Bronchial epithelial cell (primary cell): ENCODE data around the gene BCL11A. TPM values are rescaled to one million over a fixed set of nuclear protein-coding genes. Genes with fewer than 3 reads are reported as not detected.
A peak's percentile ranks its signal among the peaks of the same experiment; 100 is the strongest.

Experiments
- DNase-seq: peaks from one replicate; pipeline ENCODE4 v3.0.0-alpha.2; 2010; ENCODE audit warnings: low read depth
- FAIRE-seq: peaks from 2 replicates; lab custom pipeline; 2011; peaks lifted over from hg19 to GRCh38; lab: Jason Lieb, UNC
- H3K27me3 ChIP-seq: 2 replicates; pipeline ENCODE4 v1.5.1; 2011; ENCODE audit warnings: low read length; ENCODE audit not compliant: control insufficient read depth, insufficient read depth
- H3K36me3 ChIP-seq: 2 replicates; pipeline ENCODE4 v1.5.1; 2011; ENCODE audit warnings: low read length; ENCODE audit not compliant: control insufficient read depth, insufficient read depth
- H3K4me3 ChIP-seq: 2 replicates; pipeline ENCODE4 v1.5.1; 2011; ENCODE audit warnings: mild to moderate bottlenecking, low read depth, low read length, control low read depth
- CTCF ChIP-seq: IDR thresholded peaks from 2 replicates; pipeline ENCODE4 v1.5.1; 2011; ENCODE audit warnings: mild to moderate bottlenecking, moderate library complexity, low read length, control low read depth, inconsistent platforms; ENCODE audit not compliant: insufficient read depth, severe bottlenecking
- total RNA-seq: library from RNA; depleted of rRNA; stranded (reverse); fragments of >200 nt; gene quantifications from 2 replicates; pipeline ENCODE4 v1.2.1, GENCODE V29; 2014

BCL11A gene
- total RNA-seq, 1 donor from 2014 or later: 1.8 TPM

GRCh38 chr2:60416221-60417008 is 137.0 kb downstream of the BCL11A start:
- no peak overlapping the region for H3K4me3 ChIP-seq
- no peak for TF ChIP-seq CTCF
- no peaks in the 10 kb centered on the region for H3K36me3 ChIP-seq
- no peaks in the 10 kb centered on the region for H3K27me3 ChIP-seq
- no peak for FAIRE-seq
- DNase-seq: peak; percentile 53

GRCh38 chr2:60415814-60416213 is 137.6 kb downstream of the BCL11A start:
- TF ChIP-seq CTCF: no peak
- no peaks in the 10 kb centered on the region for H3K36me3 ChIP-seq
- no peak overlapping the region for H3K4me3 ChIP-seq
- no peaks in the 10 kb centered on the region for H3K27me3 ChIP-seq
- no peak for FAIRE-seq
- no peak for DNase-seq

- FAIRE-seq (no peak), DNase-seq (peak; percentile 83)
- Histone ChIP-seq H3K27me3 (no peaks in the 10 kb centered on the region), H3K4me3 (no peak overlapping the region), H3K36me3 (no peaks in the 10 kb centered on the region)
- no peak for TF ChIP-seq CTCF
Measured at GRCh38 chr2:60414495-60415138, 138.8 kb downstream of the BCL11A start.

GRCh38 chr2:60413814-60414168 is 139.7 kb downstream of the BCL11A start:
- Histone ChIP-seq H3K27me3 (no peaks in the 10 kb centered on the region), H3K4me3 (no peak overlapping the region), H3K36me3 (no peaks in the 10 kb centered on the region)
- TF ChIP-seq CTCF: no peak
- no peak for DNase-seq
- FAIRE-seq: no peak

GRCh38 chr2:60413069-60413813 is 140.2 kb downstream of the BCL11A start:
- no peak for TF ChIP-seq CTCF
- DNase-seq (peak; percentile 14), FAIRE-seq (no peak)
- H3K27me3 ChIP-seq: no peaks in the 10 kb centered on the region
- H3K4me3 ChIP-seq: no peak overlapping the region
- H3K36me3 ChIP-seq: no peaks in the 10 kb centered on the region
